CD4-positive, alpha-beta T cell (primary cell): Measurements from ENCODE around the gene RALY. TPM values are rescaled to one million over a fixed set of nuclear protein-coding genes. Genes with fewer than 3 reads are reported as not detected.

Source experiments
- ATAC-seq: fragments of 200-7000 bp; cut with Tn5 transposase; one replicate; pipeline ENCODE4 v1.10.0; 2022; ENCODE audit warnings: mild to moderate bottlenecking; ENCODE audit not compliant: poor library complexity
- CTCF ChIA-PET: fragments of 350-600 bp; sonication (Branson Sonifier 250); formaldehyde crosslinking; loops from one replicate; lab custom pipeline; 2021; ENCODE audit warnings: antibody characterized with exemption, inconsistent platforms; lab: Charles Lee
- POLR2A ChIA-PET: fragments of 350-600 bp; sonication (Branson Sonifier 250); formaldehyde crosslinking; loops from one replicate; lab custom pipeline; 2021; ENCODE audit warnings: antibody characterized with exemption, inconsistent platforms; lab: Charles Lee
- DNase-seq, 14 experiments: peaks; one replicate each; pipeline ENCODE4 v3.0.0-alpha.2; 2013 to 2020; ENCODE audit warnings: mixed read lengths in 2 of 14
- H3K27ac ChIP-seq, 2 donors: one replicate each; pipeline versions ENCODE4 v1.5.1 to v1.7.0; 2013; ENCODE audit warnings: low read length in 2 of 2, low read depth in 1 of 2, mild to moderate bottlenecking in 1 of 2
- H3K27me3 ChIP-seq, 2 experiments: 1 replicate in 1 of 2; 2 replicates in 1 of 2; pipeline versions ENCODE4 v1.6.1 to v1.7.0; 2013; ENCODE audit warnings: low read length in 2 of 2, control low read depth in 1 of 2, mild to moderate bottlenecking in 1 of 2, moderate library complexity in 1 of 2; ENCODE audit not compliant: insufficient read depth in 2 of 2, control insufficient read depth in 1 of 2
- H3K36me3 ChIP-seq: one replicate; pipeline ENCODE4 v1.6.1; 2013; ENCODE audit warnings: low read length, control low read depth; ENCODE audit not compliant: insufficient read depth
- H3K4me1 ChIP-seq: one replicate; pipeline ENCODE4 v1.6.1; 2013; ENCODE audit warnings: low read length, control low read depth; ENCODE audit not compliant: insufficient read depth
- H3K4me3 ChIP-seq: one replicate; pipeline ENCODE4 v1.5.1; 2013; ENCODE audit warnings: mild to moderate bottlenecking, low read length, moderate library complexity
- H3K9me3 ChIP-seq, 2 experiments: 1 replicate in 1 of 2; 2 replicates in 1 of 2; pipeline versions ENCODE4 v1.6.1 to v1.7.0; 2013; ENCODE audit warnings: low read length in 2 of 2, mild to moderate bottlenecking in 2 of 2, control low read depth in 1 of 2, moderate library complexity in 1 of 2; ENCODE audit not compliant: control insufficient read depth in 1 of 2, insufficient read depth in 1 of 2
- H3K27ac Mint-ChIP-seq: one replicate; pipeline ENCODE4 v1.8.0; 2020; ENCODE audit warnings: mixed read lengths
- H3K27me3 Mint-ChIP-seq: one replicate; pipeline ENCODE4 v1.8.0; 2021; ENCODE audit warnings: mixed read lengths
- H3K36me3 Mint-ChIP-seq: one replicate; pipeline ENCODE4 v1.8.0; 2021; ENCODE audit warnings: low read depth, mixed read lengths
- H3K4me1 Mint-ChIP-seq: one replicate; pipeline ENCODE4 v1.8.0; 2021; ENCODE audit warnings: low read depth, mixed read lengths
- H3K4me3 Mint-ChIP-seq: one replicate; pipeline ENCODE4 v1.8.0; 2020; ENCODE audit warnings: mild to moderate bottlenecking, mixed read lengths
- H3K9me3 Mint-ChIP-seq: one replicate; pipeline ENCODE4 v1.8.0; 2020; ENCODE audit warnings: mixed read lengths
- intact Hi-C, 2 experiments: fragments of 100-400 bp; cut with DNase I in 1 of 2; cut with micrococcal nuclease in 1 of 2; formaldehyde crosslinking; loops; one replicate each; pipeline versions ENCODE4 v1.15.1 to v1.9.0; 2023 to 2025; cut with DNase I, micrococcal nuclease
- total RNA-seq, 174 experiments: library from RNA in 2 of 174; stranded (reverse) in 2 of 174; gene quantifications; one replicate each; pipeline ENCODE4 v1.2.3 and lab custom pipeline; 2021 to 2026
- TF ChIP-seq, protein P1 (sequence below): fragments of 200-600 bp; IDR thresholded peaks from one replicate; pipeline ENCODE4 v1.8.0; 2022; ENCODE audit warnings: antibody characterized with exemption, mild to moderate bottlenecking

Gene RALY
- total RNA-seq, 2 experiments from 2014 or later = 112 TPM

DNA sequence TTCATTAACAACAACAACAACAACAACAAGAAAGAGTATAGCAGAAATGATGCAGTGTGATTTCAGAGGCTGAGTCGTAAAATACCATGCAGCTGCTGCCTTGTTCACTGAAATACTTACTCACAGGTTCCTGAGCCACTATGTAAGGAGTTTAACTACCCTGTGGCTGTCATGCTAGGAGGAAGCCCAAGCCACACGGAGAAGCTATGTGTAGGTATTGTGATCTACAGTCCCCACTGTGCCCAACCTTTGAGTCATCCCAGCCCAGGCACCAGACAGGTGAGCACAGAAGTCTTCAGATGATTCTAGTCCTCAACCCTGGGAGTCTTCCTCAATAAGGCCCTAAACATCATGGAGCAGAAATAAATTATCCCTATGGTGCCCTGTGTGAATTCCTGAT, 14.6 kb upstream of the RALY start:
- no peak for ATAC-seq
- POLR2A ChIA-PET = interaction anchor here (0.6 kb wide), 1 partner anchor 1463 kb away, joined by 3 read pairs; no protein-coding TSS in a partner anchor

DNA sequence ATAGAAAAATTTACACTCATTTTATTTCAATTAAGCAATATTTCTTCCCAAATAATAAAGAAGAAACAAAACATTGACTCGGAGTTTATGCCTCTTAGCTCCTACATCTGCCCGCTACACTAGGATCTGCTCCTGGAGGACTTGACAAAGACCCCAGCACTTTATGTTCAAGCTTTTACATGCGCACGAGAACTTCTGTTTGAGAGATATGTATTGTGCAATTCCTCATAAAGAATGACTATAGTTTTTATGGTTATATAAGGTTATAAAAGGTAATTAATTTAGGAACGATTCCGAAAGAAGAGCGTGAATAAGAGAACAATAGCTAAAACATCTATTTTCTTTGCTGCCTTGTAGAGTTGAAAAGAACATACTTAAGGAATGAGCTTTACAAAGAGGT, 12.4 kb upstream of the RALY start:
- POLR2A ChIA-PET = interaction anchor here (1.6 kb wide), 1 partner anchor 12 kb away, joined by 4 read pairs; the partner anchor contains the start of gene RALY
- ATAC-seq (no peak), DNase-seq (no peak)
- Histone ChIP-seq H3K4me3 (no peak overlapping the region), H3K27me3 (peaks cover 0 to 4% of the 10 kb centered on the region in 2 experiments), H3K36me3 (no peaks in the 10 kb centered on the region), H3K27ac (no peak overlapping the region), H3K9me3 (no peaks in the 10 kb centered on the region), H3K4me1 (no peaks in the 10 kb centered on the region)
- TF ChIP-seq, protein P1, sequence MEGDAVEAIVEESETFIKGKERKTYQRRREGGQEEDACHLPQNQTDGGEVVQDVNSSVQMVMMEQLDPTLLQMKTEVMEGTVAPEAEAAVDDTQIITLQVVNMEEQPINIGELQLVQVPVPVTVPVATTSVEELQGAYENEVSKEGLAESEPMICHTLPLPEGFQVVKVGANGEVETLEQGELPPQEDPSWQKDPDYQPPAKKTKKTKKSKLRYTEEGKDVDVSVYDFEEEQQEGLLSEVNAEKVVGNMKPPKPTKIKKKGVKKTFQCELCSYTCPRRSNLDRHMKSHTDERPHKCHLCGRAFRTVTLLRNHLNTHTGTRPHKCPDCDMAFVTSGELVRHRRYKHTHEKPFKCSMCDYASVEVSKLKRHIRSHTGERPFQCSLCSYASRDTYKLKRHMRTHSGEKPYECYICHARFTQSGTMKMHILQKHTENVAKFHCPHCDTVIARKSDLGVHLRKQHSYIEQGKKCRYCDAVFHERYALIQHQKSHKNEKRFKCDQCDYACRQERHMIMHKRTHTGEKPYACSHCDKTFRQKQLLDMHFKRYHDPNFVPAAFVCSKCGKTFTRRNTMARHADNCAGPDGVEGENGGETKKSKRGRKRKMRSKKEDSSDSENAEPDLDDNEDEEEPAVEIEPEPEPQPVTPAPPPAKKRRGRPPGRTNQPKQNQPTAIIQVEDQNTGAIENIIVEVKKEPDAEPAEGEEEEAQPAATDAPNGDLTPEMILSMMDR = no peak
- H3K27me3 Mint-ChIP-seq = peaks cover 17% of the 10 kb centered on the region
- intact Hi-C loops = no loop called here
- H3K27ac Mint-ChIP-seq = no peak overlapping the region
- no peak overlapping the region for H3K4me3 Mint-ChIP-seq
- H3K36me3 Mint-ChIP-seq = no peaks in the 10 kb centered on the region
- no peaks in the 10 kb centered on the region for H3K9me3 Mint-ChIP-seq
- CTCF ChIA-PET = interaction anchor here (0.9 kb wide), 1 partner anchor 40 kb away, joined by 3 read pairs; no protein-coding TSS in a partner anchor
- no peaks in the 10 kb centered on the region for H3K4me1 Mint-ChIP-seq

More for the DNA sequence above, 14.6 kb upstream of the RALY start:
- Histone ChIP-seq H3K9me3 (no peaks in the 10 kb centered on the region), H3K36me3 (no peaks in the 10 kb centered on the region), H3K4me3 (no peak overlapping the region), H3K27me3 (peaks cover 0 to 4% of the 10 kb centered on the region in 2 experiments), H3K27ac (no peak overlapping the region), H3K4me1 (no peaks in the 10 kb centered on the region)
- Mint-ChIP-seq H3K27ac (no peak overlapping the region), H3K36me3 (no peaks in the 10 kb centered on the region), H3K4me3 (no peak overlapping the region), H3K27me3 (peaks cover 19% of the 10 kb centered on the region), H3K4me1 (no peaks in the 10 kb centered on the region), H3K9me3 (no peaks in the 10 kb centered on the region)
- CTCF ChIA-PET = no interaction called here
- intact Hi-C loops = no loop called here
- no peak for DNase-seq
- TF ChIP-seq, protein P1 = no peak

DNA sequence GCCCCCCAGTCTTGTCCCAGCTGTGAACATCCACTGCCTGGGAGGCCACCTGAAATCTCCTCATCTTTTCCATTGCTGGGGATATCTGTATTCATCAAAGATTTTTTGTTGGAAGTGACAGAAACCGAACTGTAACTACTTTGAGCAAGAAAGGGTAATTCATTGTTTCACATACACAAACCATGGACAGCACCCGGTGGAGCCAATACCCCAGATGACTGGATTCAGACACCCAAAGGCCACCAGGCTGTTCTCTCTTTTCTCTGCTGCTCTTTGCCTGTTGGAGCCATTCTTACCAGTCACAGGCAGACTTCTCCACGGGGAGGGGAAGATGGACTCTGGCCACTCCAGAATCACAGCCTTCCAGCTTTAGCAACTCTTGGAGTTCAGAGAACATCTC, 11.7 kb upstream of the RALY start:
- intact Hi-C loops = no loop called here
- H3K27me3 Mint-ChIP-seq = peaks cover 14% of the 10 kb centered on the region
- no peaks in the 10 kb centered on the region for H3K9me3 Mint-ChIP-seq

More for the DNA sequence above, 11.7 kb upstream of the RALY start:
- DNase-seq = no peak
- Mint-ChIP-seq H3K4me3 (no peak overlapping the region), H3K27ac (no peak overlapping the region), H3K4me1 (no peaks in the 10 kb centered on the region), H3K36me3 (no peaks in the 10 kb centered on the region)
- H3K36me3 ChIP-seq = no peaks in the 10 kb centered on the region
- ATAC-seq = no peak
- no peak overlapping the region for H3K27ac ChIP-seq
- H3K9me3 ChIP-seq = no peaks in the 10 kb centered on the region
- CTCF ChIA-PET = interaction anchor here (0.9 kb wide), 1 partner anchor 40 kb away, joined by 3 read pairs; no protein-coding TSS in a partner anchor
- H3K4me3 ChIP-seq = no peak overlapping the region
- peaks cover 0 to 4% of the 10 kb centered on the region in 2 experiments for H3K27me3 ChIP-seq
- TF ChIP-seq, protein P1 = no peak
- POLR2A ChIA-PET = no interaction called here
- no peaks in the 10 kb centered on the region for H3K4me1 ChIP-seq
